ENCODE measurements around the gene ZNF217.
A peak's percentile ranks its signal among the peaks of the same experiment; 100 is the strongest.
"Not testable (repeated sequence)": the region's sequence is repeated elsewhere in the genome, so short reads cannot be mapped to it uniquely, and the experiment has no call there.

The ZNF217 gene

DNA sequence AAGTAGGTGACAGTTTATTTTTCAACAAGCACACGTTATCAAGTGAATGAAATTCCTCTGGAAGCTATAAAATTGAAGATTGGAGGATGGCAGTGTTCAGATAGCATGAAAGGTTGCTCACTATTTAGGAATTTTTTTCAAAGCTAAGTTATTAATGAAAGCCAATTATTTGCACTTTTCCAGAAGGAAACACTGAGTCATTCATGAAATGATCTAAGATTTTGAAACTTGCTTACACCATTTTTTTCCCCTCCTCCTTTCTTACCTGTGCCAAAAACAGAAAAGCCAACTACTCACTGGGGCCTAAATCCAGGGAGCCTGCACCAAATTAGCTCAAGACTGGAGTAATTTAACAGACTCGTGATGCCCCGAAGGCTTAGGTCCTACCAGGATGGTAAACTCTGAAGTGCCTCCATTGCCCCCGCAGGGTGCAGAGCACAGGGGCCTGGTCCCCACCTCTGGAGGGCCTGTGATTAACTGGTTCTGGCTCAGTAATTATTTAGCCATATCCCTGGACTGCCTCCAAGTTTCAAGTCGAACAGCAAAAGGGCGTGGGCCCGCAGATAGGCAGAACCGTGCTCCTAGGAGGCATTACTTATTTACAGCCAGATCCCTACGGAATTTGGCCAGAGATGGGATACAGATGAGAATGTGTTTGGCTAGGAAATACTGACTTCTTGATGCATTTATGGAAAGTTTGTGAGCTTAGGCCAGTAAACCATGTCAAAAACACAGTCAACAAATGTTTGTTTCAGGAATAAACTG lies 28.0 kb upstream of the ZNF217 start:
- DNase-seq = peak in 1 of 5 donors; percentile 61

DNA sequence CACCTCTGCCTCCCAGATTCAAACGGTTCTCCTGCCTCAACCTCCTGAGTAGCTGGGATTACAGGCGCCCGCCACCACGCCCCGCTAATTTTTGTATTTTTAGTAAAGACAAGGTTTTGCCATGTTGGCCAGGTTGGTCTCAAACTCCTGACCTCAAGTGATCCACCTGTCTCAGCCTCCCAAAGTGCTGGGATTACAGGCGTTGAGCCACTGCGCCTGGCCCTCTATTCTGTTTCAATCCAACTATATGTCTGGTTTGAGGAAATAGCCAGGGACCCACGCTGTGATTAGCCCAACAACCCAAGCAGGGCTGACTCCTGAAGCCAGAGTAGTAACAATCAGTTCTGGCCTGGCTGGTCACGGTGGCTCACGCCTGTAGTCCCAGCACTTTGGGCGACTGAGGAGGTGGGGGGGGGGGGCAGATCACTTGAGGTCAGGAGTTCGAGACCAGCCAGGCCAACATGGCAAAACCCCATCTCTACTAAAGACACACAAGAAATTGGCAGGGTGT lies 24.9 kb upstream of the ZNF217 start:
- not testable (repeated sequence) for DNase-seq

DNA sequence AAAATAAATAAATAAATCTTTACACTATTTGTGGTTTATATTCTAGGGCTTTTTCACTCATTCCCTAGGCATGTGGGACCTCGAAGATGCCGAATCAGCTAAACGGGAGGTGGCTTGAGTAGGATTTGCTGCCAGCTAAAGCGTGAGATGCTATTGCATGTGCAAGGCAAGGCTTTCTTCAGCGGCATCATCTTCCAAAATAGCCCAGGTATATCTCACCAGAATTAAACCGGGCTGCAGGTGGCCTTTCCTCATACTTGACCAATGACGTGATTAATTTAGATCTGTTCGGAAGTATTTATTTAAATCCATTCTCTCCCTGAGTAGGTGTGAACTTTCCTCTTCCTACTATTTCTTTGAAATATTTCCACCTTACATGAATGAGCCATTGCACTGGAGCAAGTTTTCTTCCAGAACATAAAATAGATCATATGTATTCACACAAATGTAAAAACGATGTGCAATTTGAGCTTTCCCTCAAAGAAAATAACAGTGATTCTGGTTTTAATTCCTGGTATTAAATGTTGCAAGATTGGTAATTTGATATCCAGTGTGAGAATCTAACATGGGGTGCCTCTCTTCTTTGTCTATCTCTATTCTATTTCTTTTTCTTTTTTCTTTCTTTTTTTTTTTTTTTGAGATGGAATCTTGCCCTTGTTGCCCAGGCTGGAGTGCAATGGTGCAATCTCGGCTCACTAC lies 24.3 kb upstream of the ZNF217 start:
- no peak for DNase-seq

DNA sequence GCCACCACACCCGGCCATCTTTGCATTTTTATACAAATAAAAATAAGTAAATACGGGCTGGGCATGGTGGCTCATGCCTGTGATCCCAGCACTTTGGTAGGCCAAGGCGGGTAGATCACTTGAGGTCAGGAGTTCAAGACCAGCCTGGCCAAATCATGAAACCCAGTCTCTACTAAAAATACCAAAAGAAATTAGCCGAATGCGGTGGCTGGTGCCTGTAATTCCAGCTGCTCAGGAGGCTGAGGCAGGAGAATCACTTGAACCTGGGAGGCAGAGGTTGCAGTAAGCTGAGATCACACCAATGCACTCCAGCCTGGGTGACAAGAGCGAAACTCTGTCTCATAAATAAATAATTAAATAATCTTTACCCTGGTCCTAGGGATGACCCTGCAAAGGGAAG lies 22.9 kb upstream of the ZNF217 start:
- DNase-seq = not testable (repeated sequence)

DNA sequence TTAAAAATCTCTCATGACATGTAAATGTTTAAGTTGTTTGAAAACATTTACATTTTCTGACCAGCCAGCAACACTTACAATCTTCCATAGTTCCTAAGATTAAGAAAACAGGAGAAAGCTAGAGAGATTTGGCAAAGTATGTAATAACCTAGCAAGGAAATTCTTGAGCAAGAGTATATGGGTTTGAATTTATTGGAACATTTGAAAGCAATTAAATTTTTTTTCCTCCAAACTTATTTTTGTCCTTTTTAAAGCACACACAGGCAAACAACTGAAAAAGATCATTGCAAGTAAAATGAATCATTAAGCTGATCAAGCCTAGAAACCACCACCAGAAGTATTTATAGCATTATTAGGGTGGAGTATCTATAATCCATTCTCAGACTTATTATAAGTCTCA lies 20.1 kb upstream of the ZNF217 start:
- DNase-seq = no peak

DNA sequence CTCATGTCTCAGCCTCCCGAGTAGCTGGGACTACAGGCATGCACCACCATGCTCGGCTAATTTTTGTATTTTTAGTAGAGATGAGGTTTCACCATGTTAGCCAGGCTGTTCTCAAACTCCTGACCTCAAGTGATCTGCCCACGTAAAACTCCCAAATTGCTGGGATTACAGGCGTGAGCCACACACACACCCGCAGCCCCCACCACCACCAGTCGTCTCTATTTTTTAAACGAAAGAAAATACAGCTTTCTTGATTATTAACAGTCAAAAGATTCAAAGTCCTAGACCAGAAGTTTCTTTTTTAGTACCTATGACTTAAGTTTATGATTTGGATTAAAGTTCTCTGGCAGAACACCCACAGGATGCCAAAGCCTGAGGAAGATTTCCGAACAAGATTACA lies 18.6 kb upstream of the ZNF217 start:
- not testable (repeated sequence) for DNase-seq

DNA sequence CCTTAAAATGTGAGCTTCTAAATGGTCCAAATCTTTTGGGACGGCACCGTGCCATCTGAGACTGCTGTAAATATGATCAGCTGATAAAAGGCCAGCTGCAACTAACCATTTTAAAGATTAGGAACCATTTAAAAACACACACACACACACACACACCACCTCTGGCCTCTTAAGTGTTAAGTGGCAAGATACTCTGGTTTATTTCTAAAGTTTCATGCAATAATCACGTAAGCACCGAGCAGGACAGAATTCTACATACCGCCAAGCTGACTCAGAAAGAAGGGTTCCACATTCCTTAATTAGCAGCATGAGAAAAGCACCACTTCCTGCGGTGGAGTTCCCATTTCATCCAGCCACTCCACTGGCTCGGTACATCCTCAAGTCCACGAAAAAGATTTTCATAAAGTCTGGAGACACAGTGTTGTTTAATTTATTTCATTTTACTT lies 17.8 kb upstream of the ZNF217 start:
- DNase-seq = no peak

DNA sequence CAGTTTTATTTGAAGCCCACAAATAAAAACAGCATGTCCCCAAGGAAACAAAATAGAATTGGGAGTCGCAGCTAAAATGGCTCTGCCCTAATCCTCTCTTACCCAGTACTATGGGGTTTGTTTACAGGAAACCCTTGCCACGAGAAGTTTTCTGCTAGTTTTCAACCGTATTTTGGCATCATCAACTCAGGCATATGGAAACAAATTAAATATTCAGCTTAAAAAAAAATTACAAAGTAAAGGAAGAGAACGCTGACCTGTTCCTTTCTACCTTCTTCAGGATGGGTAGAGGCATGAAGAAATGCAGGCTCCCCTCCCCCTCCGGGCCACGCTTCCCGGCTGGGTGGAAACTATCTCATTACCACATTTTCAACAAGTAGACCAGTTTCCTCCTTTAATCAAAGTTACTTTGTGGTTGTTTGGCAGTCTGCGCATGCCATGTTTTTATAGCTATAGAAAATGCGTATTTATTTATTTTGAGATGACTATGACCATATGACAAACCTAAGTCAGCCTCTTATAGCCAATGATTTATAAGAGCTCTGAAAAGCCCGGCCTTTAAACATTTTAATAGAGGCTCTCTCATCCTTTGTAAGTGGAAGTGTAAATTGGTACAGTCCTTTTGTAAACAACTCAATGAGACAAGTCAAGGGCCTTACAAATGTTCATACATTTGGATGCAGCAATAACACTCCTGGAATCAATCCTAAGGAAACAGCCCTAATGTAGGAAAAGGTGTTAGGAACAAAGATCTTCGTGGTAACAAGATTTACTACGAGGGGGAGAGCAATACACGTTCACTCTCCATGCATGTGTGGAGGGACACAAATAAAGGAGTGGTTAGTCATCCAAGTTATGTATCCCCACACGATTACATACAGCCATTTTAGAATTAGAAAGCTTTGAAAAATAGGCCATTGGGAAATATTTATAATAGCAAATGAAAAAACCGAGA lies 16.1 kb upstream of the ZNF217 start:
- peak in 4 of 5 donors; percentile 40 to 88 (median 64) for DNase-seq

DNA sequence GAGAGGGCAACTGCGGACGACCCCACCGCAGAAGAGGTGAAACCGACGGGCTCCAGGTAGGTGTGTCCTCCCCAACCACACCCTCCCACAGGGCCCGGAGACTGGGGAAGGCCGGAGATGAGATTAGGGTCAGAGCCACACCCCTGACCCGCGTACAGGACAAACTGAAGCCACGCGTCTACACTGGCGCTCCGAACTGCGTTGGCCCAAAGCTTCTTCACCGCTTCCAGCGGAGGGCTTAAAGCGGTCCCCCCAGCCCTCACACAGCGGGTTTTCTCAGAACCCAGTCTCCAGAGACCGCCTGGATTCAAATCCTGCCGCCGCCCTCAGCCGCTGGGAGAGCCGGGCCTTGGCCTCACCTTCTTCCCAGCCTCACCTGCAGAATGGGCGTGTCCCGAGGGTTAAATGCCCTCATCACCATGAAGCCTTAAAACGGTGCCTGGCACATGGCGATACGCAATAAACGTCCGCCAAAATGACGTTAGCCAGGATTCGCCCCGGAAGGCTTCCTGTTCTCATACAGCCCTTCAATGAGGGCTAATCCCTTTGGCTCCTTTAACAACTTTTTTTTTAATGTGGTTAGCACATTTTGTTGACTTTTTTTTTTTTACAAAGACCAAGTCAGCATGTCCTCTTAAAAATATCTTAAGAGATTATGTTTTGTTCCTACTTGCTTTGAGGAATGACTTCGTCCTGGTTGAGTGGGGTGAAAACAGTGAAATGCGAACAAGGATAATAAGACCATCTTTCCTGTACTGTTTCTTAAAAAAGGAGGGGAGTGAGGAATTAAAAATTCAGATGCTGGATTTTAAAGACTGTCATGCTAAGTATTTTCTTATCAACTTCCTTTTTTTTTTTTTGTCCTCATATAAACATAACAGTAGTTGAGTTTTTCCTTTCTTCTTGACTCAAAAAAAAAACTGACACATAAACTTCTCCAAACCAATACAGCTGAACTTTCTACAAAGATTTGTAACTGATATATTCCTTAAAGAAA lies 15.1 kb upstream of the ZNF217 start:
- DNase-seq = peak in 2 of 5 donors; percentile 24 to 65

DNA sequence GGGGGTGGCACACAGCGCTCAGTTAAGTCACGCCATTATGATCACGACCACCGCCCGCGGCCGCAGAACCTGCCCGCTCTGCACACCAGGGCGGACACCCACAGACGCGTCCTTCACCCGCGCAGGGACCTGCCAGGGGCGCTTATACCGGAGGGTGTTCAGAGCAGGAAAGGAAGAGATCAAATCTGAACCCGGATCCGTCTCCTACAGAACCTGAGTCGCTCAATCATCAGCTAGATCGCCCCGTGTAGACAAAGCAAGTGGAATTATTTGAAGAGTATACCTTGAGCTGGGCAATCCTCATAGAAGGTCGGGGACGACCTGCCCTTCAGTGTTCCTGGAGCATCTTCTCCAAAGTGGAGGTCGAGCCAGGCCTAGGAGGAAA lies 14.4 kb upstream of the ZNF217 start:
- no peak for DNase-seq

DNA sequence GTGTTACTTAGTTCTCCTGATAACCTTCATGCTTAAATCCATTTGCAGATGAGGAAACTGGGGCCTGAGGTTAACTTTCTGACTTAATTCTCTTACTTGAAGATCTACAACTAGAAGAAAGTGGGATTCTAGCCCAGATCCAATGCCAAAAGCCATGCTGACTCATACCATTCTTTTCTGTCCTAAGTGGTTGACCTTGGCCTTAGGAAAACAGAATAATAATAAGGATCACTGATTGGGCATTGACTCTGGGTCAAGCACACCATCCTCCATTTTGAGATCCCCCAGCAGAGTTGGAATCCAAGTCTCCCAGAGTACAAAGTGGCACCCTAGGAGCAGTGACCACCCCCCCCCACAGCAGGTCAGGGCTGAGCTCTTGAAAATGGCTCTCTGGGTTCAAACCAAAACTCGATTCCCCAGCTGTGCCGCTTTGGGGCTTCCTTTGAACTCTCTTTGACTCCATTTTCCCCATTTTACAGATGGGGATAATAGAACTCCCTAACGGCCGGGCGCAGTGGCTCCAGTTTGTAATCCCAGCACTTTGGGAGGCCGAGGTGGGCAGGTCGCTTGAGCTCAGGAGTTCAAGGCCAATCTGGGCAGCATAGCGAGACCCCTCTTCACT lies 12.8 kb upstream of the ZNF217 start:
- DNase-seq = no peak

DNA sequence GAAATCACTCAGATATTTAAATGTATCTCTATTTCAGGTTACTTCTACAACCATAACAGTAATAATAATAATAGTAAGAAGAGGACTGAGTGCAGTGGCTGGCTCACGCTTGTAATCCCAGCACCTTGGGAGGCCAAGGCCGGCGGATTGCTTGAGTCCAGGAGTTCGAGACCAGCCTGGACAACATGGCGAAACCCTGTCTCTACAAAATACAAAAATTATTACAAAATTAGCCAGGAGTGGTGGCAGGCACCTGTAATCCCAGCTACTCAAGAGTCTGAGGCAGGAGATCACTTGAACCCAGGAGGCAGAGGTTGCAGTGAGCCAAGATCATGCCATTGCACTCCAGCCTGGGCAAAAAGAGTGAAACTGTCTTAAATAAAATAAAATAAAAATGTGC lies 11.8 kb upstream of the ZNF217 start:
- DNase-seq = not testable (repeated sequence)

DNA sequence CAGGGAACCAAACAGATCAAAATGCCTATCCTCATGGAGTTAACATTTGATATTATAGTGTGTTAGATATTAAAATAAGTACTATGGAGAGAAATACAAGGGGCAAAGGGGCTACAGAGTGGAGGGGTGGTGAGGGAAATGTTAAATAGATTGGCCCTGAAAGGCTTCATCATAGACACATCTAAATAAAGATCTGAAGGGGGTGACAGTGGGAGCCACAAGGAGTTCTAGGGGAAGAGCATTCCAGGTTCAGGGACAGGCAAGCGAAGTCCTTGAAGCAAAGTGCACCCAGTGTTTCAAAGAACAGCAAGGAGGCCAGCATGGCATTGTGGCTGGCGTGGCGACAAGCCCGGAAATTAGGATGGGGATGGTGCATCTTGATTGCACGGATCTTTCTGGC lies 11.2 kb upstream of the ZNF217 start:
- DNase-seq = not testable (repeated sequence)

DNA sequence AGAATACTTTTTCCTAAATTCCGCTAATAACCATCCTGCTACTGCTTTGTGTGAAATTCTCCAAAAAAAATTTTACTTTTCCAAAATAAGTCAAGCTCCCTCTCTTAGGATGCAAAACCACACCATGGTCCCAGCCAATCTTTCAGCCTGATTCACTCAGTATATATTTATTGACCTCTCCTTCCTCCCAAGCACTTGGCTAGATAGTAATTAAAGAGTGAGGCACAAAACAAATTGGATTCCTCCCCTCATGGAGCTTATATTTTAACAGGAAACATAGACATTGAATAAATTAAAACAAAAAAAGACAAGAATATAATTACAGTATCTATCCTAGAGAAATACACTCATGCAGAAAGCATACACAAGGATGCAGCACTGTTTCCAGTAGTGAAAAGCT lies 9.0 kb upstream of the ZNF217 start:
- DNase-seq = no peak

DNA sequence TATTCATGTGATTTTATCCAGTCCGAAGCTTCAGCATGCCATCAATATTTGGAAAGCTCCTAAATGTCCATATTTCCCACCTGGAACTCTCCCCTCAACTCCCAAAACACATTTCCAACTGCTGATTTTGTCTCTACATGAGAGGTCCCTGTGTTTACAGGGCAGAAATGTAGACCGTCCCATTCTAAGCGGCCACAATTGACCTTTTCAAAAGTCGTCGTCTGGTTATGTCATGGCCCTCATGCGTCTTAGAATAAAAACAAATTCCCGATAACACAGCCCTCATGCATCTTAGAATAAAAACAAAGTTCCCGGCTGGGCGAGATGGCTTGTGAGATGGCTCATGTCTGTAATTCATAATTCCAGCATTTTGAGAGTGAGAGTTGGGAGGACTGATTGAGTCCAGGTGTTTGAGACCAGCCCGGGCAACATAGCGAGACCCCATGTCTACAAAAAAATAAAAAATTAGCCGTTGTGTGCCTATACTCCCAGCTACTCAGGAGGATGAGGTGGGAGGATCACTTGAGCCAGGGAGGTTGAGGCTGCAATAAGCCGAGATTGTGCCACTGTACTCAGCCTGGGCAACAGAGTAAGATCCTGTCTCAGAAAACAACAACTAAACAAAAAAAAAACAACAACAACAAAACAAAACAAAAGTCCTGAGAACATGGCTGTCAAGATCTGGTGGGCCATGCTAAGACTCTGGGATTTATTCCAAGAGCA lies 6.4 kb upstream of the ZNF217 start:
- no peak for DNase-seq

DNA sequence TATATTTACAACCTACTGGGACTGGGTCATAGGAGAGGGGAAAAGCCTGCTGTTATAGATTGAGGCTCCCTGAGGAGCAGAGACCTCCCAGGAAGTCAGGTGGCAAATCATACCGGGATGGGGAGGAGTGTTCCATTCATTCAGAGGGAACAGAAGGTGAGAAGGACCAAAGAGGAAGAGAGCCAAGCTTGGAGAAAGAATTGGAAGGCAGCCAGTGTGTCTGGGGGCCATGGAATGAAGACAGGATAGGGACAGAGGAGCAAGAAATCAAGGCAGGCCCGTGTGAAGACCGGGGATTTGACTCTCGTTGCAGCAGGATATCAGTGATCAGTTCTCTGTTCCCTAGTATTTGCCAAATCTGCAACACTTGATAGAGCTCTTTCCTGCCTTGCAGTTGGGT lies 5.7 kb upstream of the ZNF217 start:
- no peak for DNase-seq

DNA sequence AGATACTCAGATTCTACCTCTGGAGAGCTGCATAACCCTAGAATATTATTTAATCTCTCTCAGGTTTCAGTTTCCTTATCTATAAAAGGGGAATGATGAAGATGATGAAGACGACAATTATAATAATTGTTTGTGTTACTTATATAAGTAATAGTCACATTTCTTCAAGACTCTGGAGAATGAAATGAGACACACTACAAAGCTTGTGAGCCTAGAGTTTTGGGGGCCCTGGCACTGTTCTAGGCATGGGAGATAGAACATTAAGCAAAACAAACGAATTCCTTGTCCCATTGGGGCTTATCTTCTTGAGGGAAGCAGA lies 5.4 kb upstream of the ZNF217 start:
- DNase-seq = no peak

DNA sequence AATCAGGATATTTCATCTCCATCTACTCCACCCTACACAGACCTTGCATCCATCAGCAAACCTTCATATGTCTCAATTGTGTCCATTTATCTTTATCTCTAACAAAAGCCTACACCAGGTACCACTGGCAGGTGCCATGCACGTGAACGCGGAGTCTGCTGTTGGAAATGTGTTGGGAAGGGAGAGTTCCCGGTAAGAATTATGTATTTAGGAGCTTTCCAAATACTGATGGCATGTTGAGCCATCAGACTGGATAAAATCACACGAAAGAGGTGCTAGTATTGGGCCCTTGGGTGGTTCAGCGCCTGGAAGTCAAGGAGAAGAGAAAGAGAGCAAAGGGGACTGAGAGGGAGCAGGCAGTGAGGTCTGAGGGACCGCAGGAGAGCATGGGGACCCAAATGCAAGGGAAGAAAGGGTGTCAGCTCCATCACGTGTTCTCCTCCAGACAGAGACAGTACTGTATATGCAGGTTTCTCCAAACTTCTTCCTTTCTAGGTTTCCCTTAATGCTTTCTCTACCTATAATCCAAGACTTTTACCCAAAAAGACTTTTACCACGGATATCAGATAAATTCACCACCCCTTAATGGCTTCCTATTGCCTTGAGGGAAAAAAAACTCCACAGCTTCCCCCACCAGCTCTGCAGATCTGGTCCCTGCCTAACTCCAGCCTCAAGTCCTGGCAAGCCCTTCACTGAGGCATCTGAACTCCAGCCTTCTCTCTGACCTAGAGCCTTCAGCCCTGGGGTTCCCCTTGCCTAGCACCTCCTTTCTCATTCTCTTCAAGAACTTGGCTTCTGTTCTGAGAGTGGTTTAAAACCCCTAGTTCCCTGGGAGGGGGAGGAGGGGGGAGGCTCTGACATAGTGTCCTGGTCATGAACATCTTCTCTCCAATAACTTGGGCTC lies 4.8 kb upstream of the ZNF217 start:
- no peak for DNase-seq

DNA sequence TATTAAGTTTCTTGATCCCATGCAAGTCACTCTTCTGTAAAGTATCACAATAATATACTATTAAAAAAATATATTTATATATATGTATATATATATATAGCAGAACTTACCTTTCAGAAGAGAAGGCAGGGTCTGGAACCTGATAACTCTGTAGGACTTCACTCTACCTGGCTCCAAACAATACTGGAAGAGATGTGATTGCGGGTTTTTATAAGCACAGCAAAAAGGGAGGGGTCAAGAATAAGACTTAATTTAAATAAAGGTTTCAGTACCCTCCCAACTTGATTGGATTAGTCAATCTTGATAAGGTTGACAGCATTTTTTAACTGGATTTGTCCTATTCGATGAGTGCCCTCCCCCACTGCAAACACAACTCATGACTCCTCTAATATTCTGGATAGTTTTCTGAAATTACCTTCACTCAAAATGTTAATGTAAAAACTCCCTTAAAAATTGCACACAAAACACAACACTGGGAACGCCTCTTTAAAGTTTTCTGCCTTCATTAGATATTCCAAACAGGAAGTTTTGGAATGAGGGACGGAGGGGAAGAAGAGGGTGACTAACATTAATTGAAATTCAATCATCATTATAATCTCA lies 4.0 kb upstream of the ZNF217 start:
- DNase-seq = no peak
